H1 (cell line): ENCODE measurements around the gene ATXN3. TPM values are rescaled to one million over a fixed set of nuclear protein-coding genes. Genes with fewer than 3 reads are reported as not detected.
A peak's percentile ranks its signal among the peaks of the same experiment; 100 is the strongest.

Experiments used
- CREB1 ChIP-seq: IDR thresholded peaks from 2 replicates; pipeline ENCODE4 v1.6.1; 2012; ENCODE audit warnings: inconsistent platforms
- KDM4A ChIP-seq: IDR thresholded peaks from one replicate; pipeline ENCODE4 v1.7.1; 2012; ENCODE audit warnings: low read depth, mild to moderate bottlenecking, moderate library complexity, low read length, inconsistent platforms; ENCODE audit not compliant: severe bottlenecking
- NRF1 ChIP-seq: IDR thresholded peaks from 2 replicates; pipeline ENCODE4 v1.6.1; 2011; ENCODE audit warnings: mild to moderate bottlenecking, low read depth, low read length, improper control_type of control experiment
- POLR2A ChIP-seq, 2 experiments: IDR thresholded peaks; 1 replicate in 1 of 2; 2 replicates in 1 of 2; pipeline ENCODE4 v1.6.1; 2011; ENCODE audit warnings: low read depth in 2 of 2, low read length in 2 of 2, mild to moderate bottlenecking in 2 of 2; ENCODE audit errors: control extremely low read depth in 1 of 2
- RNF2 ChIP-seq: fragments of 200-900, 300-1000 bp; sonication (generic); IDR thresholded peaks from 2 replicates; pipeline ENCODE4 v1.7.1; 2016; ENCODE audit warnings: borderline replicate concordance, low read depth, mild to moderate bottlenecking, antibody characterized with exemption, low read length; ENCODE audit not compliant: poor library complexity, severe bottlenecking; ENCODE audit errors: missing control alignments
- SP1 ChIP-seq: IDR thresholded peaks from 2 replicates; pipeline ENCODE4 v1.6.1; 2011; ENCODE audit warnings: low read depth, low read length
- polyA plus RNA-seq, 7 experiments: library from polyadenylated mRNA; depleted of rRNA in 3 of 7; stranded (reverse) in 5 of 7; unstranded in 2 of 7; fragments of >200 nt in 5 of 7; fragments of 200-250 nt in 2 of 7; gene quantifications; 1 replicate in 5 of 7; 2 replicates in 1 of 7; 4 replicates in 1 of 7; pipeline versions ENCODE4 v1.2.1 to v1.2.3, GENCODE V29; 2011 to 2013; ENCODE audit warnings: missing spikeins in 2 of 7, mixed read lengths in 2 of 7
- total RNA-seq: library from RNA; stranded (reverse); fragmentation: NEBNext Ultra II Directional; extraction: Animal tissue kit (Norgen Biotek cat#: 25700); gene quantifications from 2 replicates; pipeline ENCODE4 v1.2.1, GENCODE V29; 2021
- TF ChIP-seq, protein P1 (sequence below): fragments of 300-600 bp; sonication (generic); IDR thresholded peaks from 2 replicates; pipeline ENCODE4 v1.7.1; 2012; ENCODE audit warnings: low read length, moderate library complexity, mild to moderate bottlenecking, inconsistent platforms; ENCODE audit not compliant: insufficient replicate concordance
- TF ChIP-seq, protein P2 (sequence below): IDR thresholded peaks from 2 replicates; pipeline ENCODE4 v1.6.1; 2012; ENCODE audit warnings: inconsistent platforms
- TF ChIP-seq, protein P3 (sequence below): IDR thresholded peaks from 2 replicates; pipeline ENCODE4 v1.6.1; 2012; ENCODE audit warnings: inconsistent platforms

Gene ATXN3
- total and polyA plus RNA-seq, 2 of the 8 experiments (the other 6 are each of a cell fraction or from before 2014, with no cell fraction given) = 8.8 to 37.2 TPM

- TF ChIP-seq, protein P1, sequence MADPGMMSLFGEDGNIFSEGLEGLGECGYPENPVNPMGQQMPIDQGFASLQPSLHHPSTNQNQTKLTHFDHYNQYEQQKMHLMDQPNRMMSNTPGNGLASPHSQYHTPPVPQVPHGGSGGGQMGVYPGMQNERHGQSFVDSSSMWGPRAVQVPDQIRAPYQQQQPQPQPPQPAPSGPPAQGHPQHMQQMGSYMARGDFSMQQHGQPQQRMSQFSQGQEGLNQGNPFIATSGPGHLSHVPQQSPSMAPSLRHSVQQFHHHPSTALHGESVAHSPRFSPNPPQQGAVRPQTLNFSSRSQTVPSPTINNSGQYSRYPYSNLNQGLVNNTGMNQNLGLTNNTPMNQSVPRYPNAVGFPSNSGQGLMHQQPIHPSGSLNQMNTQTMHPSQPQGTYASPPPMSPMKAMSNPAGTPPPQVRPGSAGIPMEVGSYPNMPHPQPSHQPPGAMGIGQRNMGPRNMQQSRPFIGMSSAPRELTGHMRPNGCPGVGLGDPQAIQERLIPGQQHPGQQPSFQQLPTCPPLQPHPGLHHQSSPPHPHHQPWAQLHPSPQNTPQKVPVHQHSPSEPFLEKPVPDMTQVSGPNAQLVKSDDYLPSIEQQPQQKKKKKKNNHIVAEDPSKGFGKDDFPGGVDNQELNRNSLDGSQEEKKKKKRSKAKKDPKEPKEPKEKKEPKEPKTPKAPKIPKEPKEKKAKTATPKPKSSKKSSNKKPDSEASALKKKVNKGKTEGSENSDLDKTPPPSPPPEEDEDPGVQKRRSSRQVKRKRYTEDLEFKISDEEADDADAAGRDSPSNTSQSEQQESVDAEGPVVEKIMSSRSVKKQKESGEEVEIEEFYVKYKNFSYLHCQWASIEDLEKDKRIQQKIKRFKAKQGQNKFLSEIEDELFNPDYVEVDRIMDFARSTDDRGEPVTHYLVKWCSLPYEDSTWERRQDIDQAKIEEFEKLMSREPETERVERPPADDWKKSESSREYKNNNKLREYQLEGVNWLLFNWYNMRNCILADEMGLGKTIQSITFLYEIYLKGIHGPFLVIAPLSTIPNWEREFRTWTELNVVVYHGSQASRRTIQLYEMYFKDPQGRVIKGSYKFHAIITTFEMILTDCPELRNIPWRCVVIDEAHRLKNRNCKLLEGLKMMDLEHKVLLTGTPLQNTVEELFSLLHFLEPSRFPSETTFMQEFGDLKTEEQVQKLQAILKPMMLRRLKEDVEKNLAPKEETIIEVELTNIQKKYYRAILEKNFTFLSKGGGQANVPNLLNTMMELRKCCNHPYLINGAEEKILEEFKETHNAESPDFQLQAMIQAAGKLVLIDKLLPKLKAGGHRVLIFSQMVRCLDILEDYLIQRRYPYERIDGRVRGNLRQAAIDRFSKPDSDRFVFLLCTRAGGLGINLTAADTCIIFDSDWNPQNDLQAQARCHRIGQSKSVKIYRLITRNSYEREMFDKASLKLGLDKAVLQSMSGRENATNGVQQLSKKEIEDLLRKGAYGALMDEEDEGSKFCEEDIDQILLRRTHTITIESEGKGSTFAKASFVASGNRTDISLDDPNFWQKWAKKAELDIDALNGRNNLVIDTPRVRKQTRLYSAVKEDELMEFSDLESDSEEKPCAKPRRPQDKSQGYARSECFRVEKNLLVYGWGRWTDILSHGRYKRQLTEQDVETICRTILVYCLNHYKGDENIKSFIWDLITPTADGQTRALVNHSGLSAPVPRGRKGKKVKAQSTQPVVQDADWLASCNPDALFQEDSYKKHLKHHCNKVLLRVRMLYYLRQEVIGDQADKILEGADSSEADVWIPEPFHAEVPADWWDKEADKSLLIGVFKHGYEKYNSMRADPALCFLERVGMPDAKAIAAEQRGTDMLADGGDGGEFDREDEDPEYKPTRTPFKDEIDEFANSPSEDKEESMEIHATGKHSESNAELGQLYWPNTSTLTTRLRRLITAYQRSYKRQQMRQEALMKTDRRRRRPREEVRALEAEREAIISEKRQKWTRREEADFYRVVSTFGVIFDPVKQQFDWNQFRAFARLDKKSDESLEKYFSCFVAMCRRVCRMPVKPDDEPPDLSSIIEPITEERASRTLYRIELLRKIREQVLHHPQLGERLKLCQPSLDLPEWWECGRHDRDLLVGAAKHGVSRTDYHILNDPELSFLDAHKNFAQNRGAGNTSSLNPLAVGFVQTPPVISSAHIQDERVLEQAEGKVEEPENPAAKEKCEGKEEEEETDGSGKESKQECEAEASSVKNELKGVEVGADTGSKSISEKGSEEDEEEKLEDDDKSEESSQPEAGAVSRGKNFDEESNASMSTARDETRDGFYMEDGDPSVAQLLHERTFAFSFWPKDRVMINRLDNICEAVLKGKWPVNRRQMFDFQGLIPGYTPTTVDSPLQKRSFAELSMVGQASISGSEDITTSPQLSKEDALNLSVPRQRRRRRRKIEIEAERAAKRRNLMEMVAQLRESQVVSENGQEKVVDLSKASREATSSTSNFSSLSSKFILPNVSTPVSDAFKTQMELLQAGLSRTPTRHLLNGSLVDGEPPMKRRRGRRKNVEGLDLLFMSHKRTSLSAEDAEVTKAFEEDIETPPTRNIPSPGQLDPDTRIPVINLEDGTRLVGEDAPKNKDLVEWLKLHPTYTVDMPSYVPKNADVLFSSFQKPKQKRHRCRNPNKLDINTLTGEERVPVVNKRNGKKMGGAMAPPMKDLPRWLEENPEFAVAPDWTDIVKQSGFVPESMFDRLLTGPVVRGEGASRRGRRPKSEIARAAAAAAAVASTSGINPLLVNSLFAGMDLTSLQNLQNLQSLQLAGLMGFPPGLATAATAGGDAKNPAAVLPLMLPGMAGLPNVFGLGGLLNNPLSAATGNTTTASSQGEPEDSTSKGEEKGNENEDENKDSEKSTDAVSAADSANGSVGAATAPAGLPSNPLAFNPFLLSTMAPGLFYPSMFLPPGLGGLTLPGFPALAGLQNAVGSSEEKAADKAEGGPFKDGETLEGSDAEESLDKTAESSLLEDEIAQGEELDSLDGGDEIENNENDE = no peak
- TF ChIP-seq POLR2A (IDR thresholded peaks at IDR 0.05; ENCODE audit: control extremely low read depth in 1 of 2, low read depth in 2 of 2, low read length in 2 of 2) (peak in 1 of 2 experiments; percentile 89; a peak in 2 of 3 replicates), KDM4A (peak; percentile 90), CREB1 (no peak; the same call in 1 of the 2 replicates), NRF1 (no peak), SP1 (peak; percentile 70; the same call in 1 of the 2 replicates), RNF2 (no peak)
- TF ChIP-seq, protein P2, sequence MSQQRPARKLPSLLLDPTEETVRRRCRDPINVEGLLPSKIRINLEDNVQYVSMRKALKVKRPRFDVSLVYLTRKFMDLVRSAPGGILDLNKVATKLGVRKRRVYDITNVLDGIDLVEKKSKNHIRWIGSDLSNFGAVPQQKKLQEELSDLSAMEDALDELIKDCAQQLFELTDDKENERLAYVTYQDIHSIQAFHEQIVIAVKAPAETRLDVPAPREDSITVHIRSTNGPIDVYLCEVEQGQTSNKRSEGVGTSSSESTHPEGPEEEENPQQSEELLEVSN = peak; percentile 60
- TF ChIP-seq, protein P3, sequence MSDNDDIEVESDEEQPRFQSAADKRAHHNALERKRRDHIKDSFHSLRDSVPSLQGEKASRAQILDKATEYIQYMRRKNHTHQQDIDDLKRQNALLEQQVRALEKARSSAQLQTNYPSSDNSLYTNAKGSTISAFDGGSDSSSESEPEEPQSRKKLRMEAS = peak; percentile 87
Observed at GRCh38 chr14:92106143-92106926, at the start of gene ATXN3 (continued).
